SK-N-SH treated with all-trans-retinoic acid at 6 μM for 48 hours (cell line): ENCODE data around the gene MRPS33.

Source experiments
- PATZ1 ChIP-seq: fragments of 250-450 bp; sonication (Bioruptor Pico); IDR thresholded peaks from 2 replicates; pipeline ENCODE4 v1.8.0; 2020; ENCODE audit warnings: mild to moderate bottlenecking, moderate library complexity, borderline replicate concordance
- RARB ChIP-seq: fragments of 250-450 bp; sonication (Bioruptor Pico); IDR thresholded peaks from 2 replicates; pipeline ENCODE4 v1.8.0; 2021; ENCODE audit warnings: mild to moderate bottlenecking, moderate library complexity
- TOX ChIP-seq: fragments of 250-450 bp; sonication (Bioruptor Pico); IDR thresholded peaks from 2 replicates; pipeline ENCODE4 v1.8.0; 2021; ENCODE audit warnings: mild to moderate bottlenecking, moderate library complexity, borderline replicate concordance
- ZNF70 ChIP-seq: fragments of 450-650 bp; formaldehyde crosslinking; IDR thresholded peaks from 2 replicates; pipeline ENCODE4 v1.5.0; 2020; ENCODE audit warnings: mild to moderate bottlenecking, moderate library complexity

GRCh38 chr7:140981951-140982350, 32.8 kb downstream of the MRPS33 start:
- TF ChIP-seq PATZ1, result no peak
- TF ChIP-seq RARB, result no peak
- TF ChIP-seq TOX, result no peak
- TF ChIP-seq ZNF70 (CRISPR knock-in tag), result no peak
